HEK293 (cell line): ENCODE results near the gene MGLL.

Source experiments
- CTCF ChIA-PET: fragments of 350-600 bp; formaldehyde crosslinking; extraction: SDS; loops from one replicate; lab custom pipeline; 2021; ENCODE audit warnings: antibody characterized with exemption; lab: Yijun Ruan, JAX
- POLR2A ChIA-PET: fragments of 300-600 bp; formaldehyde crosslinking; extraction: SDS; loops from one replicate; lab custom pipeline; 2020; ENCODE audit warnings: antibody characterized with exemption, inconsistent platforms; lab: Yijun Ruan, JAX
- H3K27ac ChIP-seq: fragments of 200-500 bp; sonication (Bioruptor generic); 2 replicates; pipeline ENCODE4 v1.5.1; 2014; ENCODE audit warnings: low read depth, low read length, control low read depth, inconsistent platforms; ENCODE audit errors: extremely low read depth
- H3K36me3 ChIP-seq, 2 experiments: fragments of 200-500 bp in 1 of 2; sonication (Bioruptor generic) in 1 of 2; 1 replicate in 1 of 2; 2 replicates in 1 of 2; pipeline ENCODE4 v1.5.1; 2014 to 2017; ENCODE audit warnings: inconsistent platforms in 2 of 2, low read length in 2 of 2; ENCODE audit not compliant: control insufficient read depth in 2 of 2, insufficient read depth in 1 of 2
- H3K4me1 ChIP-seq: fragments of 200-500 bp; sonication (Bioruptor generic); 2 replicates; pipeline ENCODE4 v1.5.1; 2014; ENCODE audit warnings: mild to moderate bottlenecking, low read length, inconsistent platforms; ENCODE audit not compliant: control insufficient read depth, insufficient read depth
- H3K4me3 ChIP-seq: 2 replicates; pipeline ENCODE4 v1.5.1; 2011; ENCODE audit warnings: low read depth, mild to moderate bottlenecking, control low read depth, low read length, moderate library complexity
- H3K9me3 ChIP-seq: fragments of 200-500 bp; sonication (Bioruptor generic); 2 replicates; pipeline ENCODE4 v1.5.1; 2014; ENCODE audit warnings: low read depth, low read length, inconsistent platforms; ENCODE audit not compliant: control insufficient read depth, insufficient read depth
- FEZF1 ChIP-seq: fragments of 450-650 bp; formaldehyde crosslinking; IDR thresholded peaks from 2 replicates; pipeline ENCODE4 v1.5.1; 2016; ENCODE audit warnings: missing biosample characterization, missing genetic modification characterization
- GLI4 ChIP-seq: fragments of 450-650 bp; formaldehyde crosslinking; IDR thresholded peaks from 2 replicates; pipeline ENCODE4 v1.5.1; 2016; ENCODE audit warnings: missing biosample characterization, missing genetic modification characterization
- KLF1 ChIP-seq: fragments of 450-650 bp; formaldehyde crosslinking; IDR thresholded peaks from 2 replicates; pipeline ENCODE4 v1.5.1; 2016; ENCODE audit warnings: missing biosample characterization, missing genetic modification characterization
- KLF17 ChIP-seq: fragments of 450-650 bp; formaldehyde crosslinking; IDR thresholded peaks from 2 replicates; pipeline ENCODE4 v1.5.1; 2016; ENCODE audit warnings: missing biosample characterization, missing genetic modification characterization
- KLF8 ChIP-seq: fragments of 450-650 bp; formaldehyde crosslinking; IDR thresholded peaks from 2 replicates; pipeline ENCODE4 v1.5.1; 2016; ENCODE audit warnings: missing biosample characterization, missing genetic modification characterization
- MEIS1 ChIP-seq: sonication (generic); formaldehyde crosslinking; IDR thresholded peaks from 2 replicates; pipeline ENCODE4 v1.8.1; 2022; ENCODE audit warnings: missing genetic modification reagents, mild to moderate bottlenecking, borderline replicate concordance
- SCRT2 ChIP-seq: fragments of 450-650 bp; formaldehyde crosslinking; IDR thresholded peaks from 2 replicates; pipeline ENCODE4 v1.5.1; 2016; ENCODE audit warnings: missing biosample characterization, missing genetic modification characterization
- YY1 ChIP-seq: fragments of 450-650 bp; formaldehyde crosslinking; IDR thresholded peaks from 2 replicates; pipeline ENCODE4 v1.5.1; 2018; ENCODE audit warnings: missing biosample characterization, missing genetic modification characterization
- ZNF148 ChIP-seq: fragments of 450-650 bp; formaldehyde crosslinking; IDR thresholded peaks from 2 replicates; pipeline ENCODE4 v1.5.0; 2017; ENCODE audit warnings: missing biosample characterization, missing genetic modification characterization, borderline replicate concordance
- ZNF211 ChIP-seq: fragments of 450-650 bp; formaldehyde crosslinking; IDR thresholded peaks from 2 replicates; pipeline ENCODE4 v1.5.1; 2016; ENCODE audit warnings: low read depth, missing biosample characterization, missing genetic modification characterization
- ZNF311 ChIP-seq: fragments of 450-650 bp; formaldehyde crosslinking; IDR thresholded peaks from 2 replicates; pipeline ENCODE4 v1.5.1; 2017; ENCODE audit warnings: missing biosample characterization, missing genetic modification characterization, borderline replicate concordance
- ZNF837 ChIP-seq: fragments of 450-650 bp; formaldehyde crosslinking; IDR thresholded peaks from 2 replicates; pipeline ENCODE4 v1.5.1; 2016; ENCODE audit warnings: missing biosample characterization, missing genetic modification characterization
- ZSCAN23 ChIP-seq: fragments of 450-650 bp; formaldehyde crosslinking; IDR thresholded peaks from 2 replicates; pipeline ENCODE4 v1.5.1; 2016; ENCODE audit warnings: missing biosample characterization, missing genetic modification characterization
- TF ChIP-seq, protein P1 (sequence below): fragments of 450-650 bp; formaldehyde crosslinking; IDR thresholded peaks from 2 replicates; pipeline ENCODE4 v1.5.1; 2016; ENCODE audit warnings: missing biosample characterization, missing genetic modification characterization
- TF ChIP-seq, protein P2 (sequence below): fragments of 450-650 bp; formaldehyde crosslinking; optimal IDR thresholded peaks from 2 replicates; pipeline ENCODE3; 2016; ENCODE audit warnings: missing biosample characterization, mild to moderate bottlenecking, missing genetic modification characterization

Gene MGLL

DNA sequence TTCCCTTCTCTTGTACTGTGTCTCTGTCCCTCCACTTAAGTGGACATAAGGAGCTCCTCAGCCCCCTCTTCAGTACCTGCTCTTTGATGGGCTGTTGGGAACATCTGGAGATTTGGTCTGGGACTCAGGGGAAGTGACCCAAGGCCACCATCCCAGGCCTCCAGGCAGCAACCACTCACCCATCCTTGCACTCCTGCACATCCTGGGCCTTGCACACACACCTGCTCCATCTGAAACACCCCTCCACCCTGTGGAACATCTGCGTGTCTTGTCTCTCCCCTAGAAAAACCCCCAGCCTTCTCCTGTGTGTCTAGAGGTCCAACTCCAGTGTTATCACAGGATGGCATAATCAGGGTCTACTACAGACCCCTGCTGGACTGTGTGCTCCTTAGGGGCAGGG, 75.2 kb downstream of the MGLL start (continued):
- TF ChIP-seq, protein P1, sequence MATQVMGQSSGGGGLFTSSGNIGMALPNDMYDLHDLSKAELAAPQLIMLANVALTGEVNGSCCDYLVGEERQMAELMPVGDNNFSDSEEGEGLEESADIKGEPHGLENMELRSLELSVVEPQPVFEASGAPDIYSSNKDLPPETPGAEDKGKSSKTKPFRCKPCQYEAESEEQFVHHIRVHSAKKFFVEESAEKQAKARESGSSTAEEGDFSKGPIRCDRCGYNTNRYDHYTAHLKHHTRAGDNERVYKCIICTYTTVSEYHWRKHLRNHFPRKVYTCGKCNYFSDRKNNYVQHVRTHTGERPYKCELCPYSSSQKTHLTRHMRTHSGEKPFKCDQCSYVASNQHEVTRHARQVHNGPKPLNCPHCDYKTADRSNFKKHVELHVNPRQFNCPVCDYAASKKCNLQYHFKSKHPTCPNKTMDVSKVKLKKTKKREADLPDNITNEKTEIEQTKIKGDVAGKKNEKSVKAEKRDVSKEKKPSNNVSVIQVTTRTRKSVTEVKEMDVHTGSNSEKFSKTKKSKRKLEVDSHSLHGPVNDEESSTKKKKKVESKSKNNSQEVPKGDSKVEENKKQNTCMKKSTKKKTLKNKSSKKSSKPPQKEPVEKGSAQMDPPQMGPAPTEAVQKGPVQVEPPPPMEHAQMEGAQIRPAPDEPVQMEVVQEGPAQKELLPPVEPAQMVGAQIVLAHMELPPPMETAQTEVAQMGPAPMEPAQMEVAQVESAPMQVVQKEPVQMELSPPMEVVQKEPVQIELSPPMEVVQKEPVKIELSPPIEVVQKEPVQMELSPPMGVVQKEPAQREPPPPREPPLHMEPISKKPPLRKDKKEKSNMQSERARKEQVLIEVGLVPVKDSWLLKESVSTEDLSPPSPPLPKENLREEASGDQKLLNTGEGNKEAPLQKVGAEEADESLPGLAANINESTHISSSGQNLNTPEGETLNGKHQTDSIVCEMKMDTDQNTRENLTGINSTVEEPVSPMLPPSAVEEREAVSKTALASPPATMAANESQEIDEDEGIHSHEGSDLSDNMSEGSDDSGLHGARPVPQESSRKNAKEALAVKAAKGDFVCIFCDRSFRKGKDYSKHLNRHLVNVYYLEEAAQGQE, result no peak
- TF ChIP-seq ZNF148 (tag by site-specific recombination) (no peak), FEZF1 (tag by site-specific recombination) (no peak), ZNF837 (tag by site-specific recombination) (no peak), YY1 (tag by site-specific recombination) (no peak), SCRT2 (tag by site-specific recombination) (no peak), MEIS1 (CRISPR knock-in tag) (no peak), ZNF211 (tag by site-specific recombination) (no peak), KLF8 (tag by site-specific recombination) (no peak)

DNA sequence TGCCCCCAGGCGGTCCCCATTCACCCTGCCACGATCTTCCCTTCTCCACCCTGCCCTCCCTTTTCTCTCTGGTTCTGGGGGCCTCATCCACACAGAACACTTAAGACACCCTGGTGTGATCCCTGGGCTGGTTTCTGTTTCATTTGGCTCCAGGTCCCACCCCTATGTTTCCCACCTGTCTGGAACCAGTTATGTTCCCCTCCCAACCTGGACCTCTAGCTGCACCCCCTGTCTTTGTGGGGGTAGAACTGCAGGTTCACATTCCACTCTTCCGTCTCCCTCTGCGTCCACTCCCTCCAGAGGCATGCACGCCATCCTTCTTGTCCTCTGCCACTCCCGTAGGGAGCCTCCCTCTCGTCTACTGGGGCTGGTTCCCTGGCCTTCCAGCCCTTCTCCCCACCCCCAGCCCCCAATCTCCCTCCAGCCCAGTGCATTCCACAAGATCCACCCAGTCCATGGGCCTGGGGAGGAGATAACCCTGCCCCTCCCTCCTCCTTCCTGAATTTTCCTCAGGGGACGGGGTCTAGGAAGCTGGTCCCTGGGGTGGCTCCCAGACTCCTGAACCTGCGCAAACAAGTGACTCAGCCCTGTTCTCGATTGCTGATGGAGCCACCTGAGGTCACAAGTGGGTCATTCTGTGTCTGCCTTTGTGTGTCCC, 75.8 kb downstream of the MGLL start:
- 0 out of 2 replicates have a peak, but pooled peaks cover 2% of the 10 kb centered on the region for H3K4me1 ChIP-seq
- CTCF ChIA-PET, result interaction anchor here (1.1 kb wide), 1 partner anchor 50 kb away, joined by 5 read pairs; no protein-coding TSS in a partner anchor
- POLR2A ChIA-PET, result no interaction called here

DNA sequence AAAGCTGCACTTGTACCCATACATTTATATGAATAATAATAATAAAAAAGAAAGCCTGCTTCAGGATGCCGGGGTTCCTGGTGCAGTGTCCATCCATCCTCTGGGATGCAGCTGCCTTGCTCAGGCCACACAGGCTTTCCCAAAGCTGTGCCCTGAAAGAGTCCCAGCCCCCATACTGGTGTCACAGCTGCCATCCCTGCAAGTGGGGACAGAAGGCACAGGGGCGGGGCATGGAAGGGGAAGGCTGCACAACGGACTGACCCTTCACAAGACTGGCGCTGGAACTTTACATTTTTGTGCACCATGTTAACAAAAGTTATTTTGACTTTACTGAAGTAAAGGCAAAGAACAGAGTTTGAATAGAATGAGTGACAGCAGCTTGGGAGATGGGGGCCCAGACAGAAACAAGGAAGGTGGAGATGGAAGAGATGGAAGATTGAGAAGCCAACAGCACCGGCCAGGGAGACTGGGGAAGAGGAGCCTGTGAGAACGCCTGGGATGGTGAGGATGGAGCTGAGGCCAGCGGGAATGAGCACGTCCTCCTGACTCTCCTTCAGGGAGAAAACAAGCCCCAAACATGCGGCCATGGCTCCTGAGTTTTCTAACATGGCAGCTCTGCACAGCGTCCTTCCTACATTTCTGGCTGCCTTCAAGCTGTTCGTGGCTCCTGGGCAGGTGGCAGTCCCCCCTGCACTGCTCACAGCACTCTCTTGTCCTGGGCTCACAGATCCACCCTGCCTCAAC, 76.5 kb downstream of the MGLL start:
- ChIA-PET POLR2A (no interaction called here), CTCF (no interaction called here)
- Histone ChIP-seq H3K4me1 (0 out of 2 replicates have a peak, but pooled peaks cover 2% of the 10 kb centered on the region), H3K4me3 (no peak overlapping the region), H3K9me3 (no peaks in the 10 kb centered on the region), H3K36me3 (no peaks in the 10 kb centered on the region), H3K27ac (no peak overlapping the region)
- TF ChIP-seq ZNF837 (tag by site-specific recombination) (no peak), ZNF311 (tag by site-specific recombination) (no peak), ZSCAN23 (tag by site-specific recombination) (no peak)
- TF ChIP-seq, protein P2, sequence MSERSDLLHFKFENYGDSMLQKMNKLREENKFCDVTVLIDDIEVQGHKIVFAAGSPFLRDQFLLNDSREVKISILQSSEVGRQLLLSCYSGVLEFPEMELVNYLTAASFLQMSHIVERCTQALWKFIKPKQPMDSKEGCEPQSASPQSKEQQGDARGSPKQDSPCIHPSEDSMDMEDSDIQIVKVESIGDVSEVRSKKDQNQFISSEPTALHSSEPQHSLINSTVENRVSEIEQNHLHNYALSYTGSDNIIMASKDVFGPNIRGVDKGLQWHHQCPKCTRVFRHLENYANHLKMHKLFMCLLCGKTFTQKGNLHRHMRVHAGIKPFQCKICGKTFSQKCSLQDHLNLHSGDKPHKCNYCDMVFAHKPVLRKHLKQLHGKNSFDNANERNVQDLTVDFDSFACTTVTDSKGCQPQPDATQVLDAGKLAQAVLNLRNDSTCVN (tag by site-specific recombination), result no peak

More for the DNA sequence above, 75.8 kb downstream of the MGLL start:
- no peaks in the 10 kb centered on the region for H3K9me3 ChIP-seq
- peak; percentile 68; the same call in 1 of the 2 replicates for TF ChIP-seq KLF17 (tag by site-specific recombination)
- TF ChIP-seq KLF1 (tag by site-specific recombination), result peak; percentile 94
- TF ChIP-seq GLI4 (tag by site-specific recombination), result no peak
- TF ChIP-seq, all 188 proteins: peak for 2
- no peak overlapping the region for H3K4me3 ChIP-seq
- H3K27ac ChIP-seq, result no peak overlapping the region
- H3K36me3 ChIP-seq, result no peaks in the 10 kb centered on the region
